ENCODE results near the gene TGFBR3L.
"Not testable (repeated sequence)": the region's sequence is repeated elsewhere in the genome, so short reads cannot be mapped to it uniquely, and the experiment has no call there.

The TGFBR3L gene

DNA sequence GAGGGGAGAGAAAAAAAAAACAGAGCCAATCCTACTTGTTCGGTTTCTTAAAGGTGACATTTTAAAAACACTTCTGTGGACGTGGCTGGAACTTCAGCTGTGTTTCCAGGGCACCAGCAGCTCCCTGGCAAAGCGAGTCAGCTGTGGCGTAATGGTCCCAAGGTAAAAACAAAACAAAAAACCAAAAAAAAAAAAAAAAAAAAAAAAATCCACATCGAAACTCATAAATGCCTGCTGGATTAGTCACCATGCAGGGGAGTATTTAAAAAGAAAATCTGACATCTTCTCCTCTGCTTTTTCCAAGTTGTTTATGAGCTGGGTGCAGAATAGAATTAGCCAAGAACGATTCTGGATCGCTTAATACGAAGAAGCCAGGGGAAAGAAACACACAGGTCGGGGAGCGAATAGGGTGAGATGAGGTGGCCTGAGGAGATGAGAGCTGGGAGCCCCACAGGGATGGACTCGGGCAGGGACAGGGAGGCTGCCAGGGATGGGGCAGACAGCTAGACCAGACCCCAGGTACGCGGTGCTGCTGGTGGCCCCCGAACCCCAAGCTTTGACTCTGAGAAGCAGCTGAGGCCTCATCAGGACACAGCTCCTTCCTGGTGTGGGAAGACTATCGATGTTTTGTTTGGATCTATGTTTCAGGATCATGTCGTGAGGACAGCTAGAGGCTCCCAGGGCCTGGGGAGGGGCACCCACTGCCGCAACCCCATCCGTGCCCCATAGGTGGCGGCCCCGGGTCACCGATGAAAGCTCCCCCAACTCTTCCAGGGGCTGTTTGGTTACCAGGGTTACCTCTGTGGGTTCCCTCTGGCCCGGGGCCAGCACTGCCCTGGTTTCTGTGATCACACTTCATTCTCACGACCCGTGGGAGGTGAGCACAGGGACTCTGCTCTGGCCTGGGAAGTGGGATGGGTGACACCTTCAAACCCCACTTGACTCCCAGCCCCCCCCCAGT lies 14.4 kb downstream of the TGFBR3L start:
- peak; percentile 40 to 46 for DNase-seq

GRCh38 chr19:7930030-7930429 lies 15.4 kb downstream of the TGFBR3L start:
- not testable (repeated sequence) for DNase-seq

DNA sequence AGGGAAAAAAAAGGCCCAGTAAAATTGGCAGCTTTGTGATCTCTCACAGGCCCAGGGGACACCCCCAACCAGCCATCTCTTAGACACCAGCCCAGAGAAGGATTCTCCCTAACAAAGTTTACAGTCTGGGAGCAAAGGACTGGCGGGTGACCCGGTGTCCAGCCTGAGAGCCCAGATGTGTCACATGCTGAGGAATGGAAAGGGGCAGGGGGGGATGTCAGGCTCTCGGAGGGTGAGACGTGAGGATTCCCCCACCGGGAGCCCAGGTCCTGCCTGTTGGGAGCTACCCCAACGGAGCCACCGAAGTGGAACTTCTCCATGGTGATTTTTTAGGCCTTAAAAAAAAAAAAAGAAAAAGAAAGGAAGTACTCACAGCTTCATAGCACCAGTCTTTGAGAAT lies 16.1 kb downstream of the TGFBR3L start:
- no peak for DNase-seq

DNA sequence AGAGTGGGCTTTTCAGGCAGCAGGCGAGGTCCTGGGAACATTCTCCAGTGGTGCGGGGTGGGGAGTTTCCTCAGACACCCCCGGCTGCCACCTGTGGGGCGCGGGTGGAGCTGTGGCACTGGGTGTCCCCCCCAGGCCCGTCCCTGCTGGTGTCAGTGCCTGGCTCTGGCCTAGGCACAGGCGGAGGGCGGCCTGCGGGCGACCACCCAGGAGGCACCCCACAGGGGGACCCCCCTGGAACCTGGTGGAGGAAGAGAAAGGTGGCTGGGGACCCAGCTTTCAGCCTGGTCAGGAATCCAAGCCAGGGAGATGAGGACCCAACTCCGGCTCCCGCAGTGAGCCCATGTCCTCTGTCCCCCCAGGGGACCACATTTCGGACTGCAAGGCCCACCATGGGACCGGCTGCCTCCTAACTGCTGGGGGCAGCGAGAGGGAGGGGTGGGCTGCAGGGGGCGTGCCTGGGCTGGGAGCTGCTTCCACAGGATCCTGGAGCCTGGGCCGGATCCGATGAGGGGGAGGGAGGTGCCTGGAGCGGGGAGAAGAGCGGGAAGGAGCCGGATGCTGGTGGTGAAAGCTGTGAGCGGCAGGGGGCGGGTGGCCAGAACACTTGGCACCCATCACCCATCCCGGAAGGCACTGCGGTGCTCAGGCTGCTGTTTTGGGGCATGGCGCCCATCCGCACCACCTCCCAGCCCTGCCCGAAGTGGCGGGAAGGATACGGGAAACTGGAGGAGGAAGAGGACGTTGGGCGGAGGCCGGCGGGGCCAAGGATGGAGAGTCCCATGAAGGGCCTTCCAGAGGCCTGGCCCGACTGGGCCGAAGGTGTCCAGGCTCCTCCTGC lies 16.8 kb downstream of the TGFBR3L start:
- DNase-seq, result no peak

- no peak for DNase-seq
Observed at GRCh38 chr19:7932276-7932929, 17.8 kb downstream of the TGFBR3L start.

GRCh38 chr19:7932930-7933300 lies 18.3 kb downstream of the TGFBR3L start:
- DNase-seq, result no peak

DNA sequence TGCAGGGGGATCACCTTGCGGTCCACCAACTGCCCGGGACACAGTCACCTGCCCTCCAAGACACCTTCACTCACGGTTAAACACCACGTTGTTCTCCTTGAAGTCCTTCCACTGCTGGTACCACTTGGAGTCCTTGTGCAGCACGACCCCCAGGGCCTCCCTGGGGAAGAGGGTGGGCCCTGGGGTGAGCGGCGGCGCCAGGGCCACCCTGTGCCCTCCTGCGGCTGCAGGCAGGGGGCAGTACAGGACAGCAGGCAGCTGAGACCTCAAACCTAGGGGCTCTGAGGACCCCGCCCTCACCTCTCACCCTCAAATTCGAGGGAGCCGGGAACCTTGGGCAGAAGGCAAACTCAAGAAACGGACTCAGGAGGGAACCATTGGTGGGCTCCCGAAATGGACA lies 18.8 kb downstream of the TGFBR3L start:
- DNase-seq, result no peak

DNA sequence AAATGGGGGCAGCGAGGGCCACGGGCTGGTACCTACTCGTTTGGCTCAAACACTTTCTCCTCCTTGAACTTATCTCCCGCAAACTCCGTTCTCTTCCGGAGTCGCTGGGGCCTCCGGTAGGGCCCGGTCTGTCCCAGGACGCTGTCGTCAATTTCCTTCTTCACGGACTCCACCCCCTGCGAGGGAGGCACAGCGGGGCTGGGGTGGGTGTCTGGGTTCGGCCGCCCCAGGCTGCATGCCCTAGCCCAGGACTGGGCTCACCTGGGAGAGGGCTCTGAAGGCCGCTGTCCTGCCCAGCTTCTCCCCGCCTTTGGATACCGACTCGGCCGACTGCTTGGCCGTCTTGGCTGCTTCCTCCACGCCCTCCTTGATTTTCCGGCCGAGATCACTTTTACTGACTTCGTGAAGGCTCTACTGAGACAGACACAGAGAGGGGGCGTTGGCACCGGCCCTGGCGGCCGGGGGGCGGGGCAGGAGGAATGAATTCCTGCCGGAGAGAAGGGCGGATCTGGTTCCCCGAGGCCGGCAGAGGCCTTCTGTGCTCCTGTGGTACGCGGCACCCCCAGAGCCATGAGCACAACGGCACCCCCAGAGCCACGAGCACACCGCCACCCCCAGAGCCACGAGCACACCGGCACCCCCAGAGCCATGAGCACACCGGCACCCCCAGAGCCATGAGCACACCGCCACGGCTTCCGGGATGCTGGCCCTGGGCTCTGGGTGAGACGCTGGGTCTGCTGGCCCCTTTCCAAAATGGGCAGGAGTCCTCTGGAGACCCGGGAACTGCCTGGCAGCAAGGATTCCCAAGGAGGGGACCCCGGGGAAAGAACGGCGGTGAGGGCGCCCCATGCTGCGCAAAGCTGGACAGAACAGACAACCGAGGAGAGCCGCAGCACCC lies 19.4 kb downstream of the TGFBR3L start:
- DNase-seq, result no peak

- no peak for DNase-seq
Observed at GRCh38 chr19:7934766-7935165, 20.1 kb downstream of the TGFBR3L start.

GRCh38 chr19:7940841-7941240 lies 26.2 kb downstream of the TGFBR3L start:
- DNase-seq, result no peak

GRCh38 chr19:7941895-7942596 lies 27.4 kb downstream of the TGFBR3L start:
- DNase-seq, result no peak

GRCh38 chr19:7942981-7943443 lies 28.4 kb downstream of the TGFBR3L start:
- no peak for DNase-seq

GRCh38 chr19:7943444-7944176 lies 29.0 kb downstream of the TGFBR3L start, which contains the start of gene TIMM44:
TSS of gene TIMM44 (minus strand) at chr19:7943666. CDS start at chr19:7943651, 15 bp downstream.
- peak; percentile 96 to 100 for DNase-seq

DNA sequence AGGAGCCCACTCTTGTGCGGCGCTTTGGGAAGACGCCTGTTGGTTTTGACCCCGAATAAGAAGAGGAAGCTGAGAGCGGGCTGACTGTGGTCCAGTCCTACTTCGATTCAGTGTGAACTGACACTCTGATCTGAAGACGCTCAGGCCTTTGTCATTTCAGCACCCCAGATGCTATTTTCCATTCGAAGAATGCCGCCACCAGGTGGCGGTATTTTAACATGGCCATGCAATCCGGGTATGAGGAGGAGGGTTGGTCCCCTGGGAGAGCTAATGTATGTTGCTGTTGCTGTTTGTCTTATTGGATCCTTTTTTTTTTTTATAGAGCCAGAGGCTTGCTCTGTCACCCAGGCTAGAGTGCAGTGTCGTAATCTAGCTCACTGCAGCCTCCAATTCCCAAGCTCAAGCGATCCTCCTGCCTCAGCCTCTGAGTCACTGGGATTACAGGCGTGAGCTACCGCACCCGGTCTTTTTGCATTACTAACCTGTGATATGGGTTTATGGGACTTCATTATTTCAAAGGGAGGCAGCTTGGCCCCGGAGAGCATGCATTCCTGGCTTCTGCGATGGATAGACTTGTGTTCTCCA lies 29.6 kb downstream of the TGFBR3L start:
- peak; percentile 83 for DNase-seq

DNA sequence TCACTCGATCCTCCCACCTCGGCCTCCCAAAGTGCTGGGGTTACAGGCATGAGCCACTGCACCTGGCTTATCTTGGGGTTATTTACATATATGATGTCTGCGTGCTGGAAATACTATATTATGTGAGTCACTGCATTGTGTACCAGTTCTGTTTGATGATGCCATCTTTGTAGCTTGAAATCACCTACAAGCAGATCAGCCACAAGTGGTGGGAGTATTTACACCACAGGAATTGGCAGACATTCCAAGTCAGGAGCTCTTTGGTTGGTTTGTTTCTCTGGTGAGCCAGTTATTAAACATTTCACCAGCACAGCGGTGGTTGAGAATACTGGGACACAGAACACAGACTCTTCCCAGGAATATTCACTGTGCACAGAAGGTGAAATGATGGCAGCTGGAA lies 33.3 kb downstream of the TGFBR3L start:
- DNase-seq, result no peak

DNA sequence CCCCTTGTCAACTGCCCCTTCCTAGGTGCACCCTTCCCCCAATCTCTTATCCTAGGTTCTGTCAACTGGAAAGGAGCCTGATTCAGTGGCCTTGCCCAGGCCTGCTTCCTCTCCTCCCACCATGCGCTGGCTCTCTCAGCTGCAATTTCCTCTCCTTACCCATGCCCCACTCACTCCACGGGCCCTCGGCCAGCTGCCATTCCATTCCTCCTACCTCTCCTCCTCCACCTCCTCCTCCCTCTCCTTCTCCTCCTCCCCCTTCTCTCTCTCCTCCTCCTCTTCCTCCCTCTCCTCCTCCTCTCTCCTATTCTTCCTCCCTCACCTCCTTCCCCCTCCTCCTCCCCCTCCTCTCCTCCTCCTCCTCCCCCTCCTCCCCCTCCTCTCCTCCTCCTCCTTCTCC lies 38.4 kb downstream of the TGFBR3L start:
- no peak for DNase-seq

- no peak for DNase-seq
Observed at GRCh38 chr19:7953576-7953975, 38.9 kb downstream of the TGFBR3L start.

- DNase-seq, result no peak
Observed at GRCh38 chr19:7955696-7956095, 41.1 kb downstream of the TGFBR3L start.

GRCh38 chr19:7959211-7959610 lies 44.6 kb downstream of the TGFBR3L start:
- no peak for DNase-seq

DNA sequence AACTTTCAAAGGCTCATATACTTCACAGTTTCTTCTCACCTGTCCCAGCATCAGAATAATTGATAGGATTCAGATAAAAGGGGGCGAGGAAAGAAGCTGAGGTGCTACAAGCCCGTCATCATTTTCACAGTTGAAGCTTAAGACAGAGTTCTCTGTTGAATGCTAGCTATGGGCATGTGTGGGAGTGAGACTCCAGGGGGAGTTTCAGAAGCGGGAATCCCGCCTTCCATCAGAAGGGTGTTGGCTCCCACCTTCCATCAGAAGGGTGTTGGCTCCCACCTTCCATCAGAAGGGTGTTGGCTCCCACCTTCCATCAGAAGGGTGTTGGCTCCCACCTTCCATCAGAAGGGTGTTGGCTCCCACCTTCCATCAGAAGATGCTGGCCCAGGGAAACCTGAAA lies 46.5 kb downstream of the TGFBR3L start:
- DNase-seq, result not testable (repeated sequence)
